Tibial nerve (tissue), 4 donors: ENCODE results near the gene SLC24A3. TPM values are rescaled to one million over a fixed set of nuclear protein-coding genes. Genes with fewer than 3 reads are reported as not detected.

Source experiments
- DNase-seq, 2 donors: peaks; one replicate each; pipeline ENCODE4 v3.0.0-alpha.2; 2019; ENCODE audit warnings: low spot score in 2 of 2
- H3K27ac ChIP-seq, 4 donors: fragments of 200-600 bp; sonication (generic) in 3 of 4; one replicate each; pipeline ENCODE4 v1.5.1; 2017 to 2019; ENCODE audit warnings: mild to moderate bottlenecking in 1 of 4
- H3K27me3 ChIP-seq, 2 donors: fragments of 200-600 bp; sonication (generic) in 1 of 2; one replicate each; pipeline versions ENCODE4 v1.5.1 to v1.6.0; 2017 to 2019
- H3K36me3 ChIP-seq, 3 donors: fragments of 200-600 bp; sonication (generic); one replicate each; pipeline ENCODE4 v1.5.1; 2018 to 2019
- H3K4me1 ChIP-seq, 4 donors: fragments of 200-600 bp; sonication (generic) in 3 of 4; one replicate each; pipeline ENCODE4 v1.5.1; 2017 to 2019
- H3K4me3 ChIP-seq, 4 donors: fragments of 200-600 bp; sonication (generic) in 3 of 4; one replicate each; pipeline ENCODE4 v1.5.1; 2017 to 2019; ENCODE audit warnings: mild to moderate bottlenecking in 1 of 4, moderate library complexity in 1 of 4
- H3K9me3 ChIP-seq, 4 donors: fragments of 200-600 bp; sonication (generic) in 3 of 4; one replicate each; pipeline ENCODE4 v1.5.1; 2017 to 2019
- EP300 ChIP-seq, 2 donors: sonication (generic); formaldehyde crosslinking; IDR thresholded peaks; one replicate each; pipeline ENCODE4 v1.6.1; 2017; ENCODE audit warnings: antibody characterized with exemption in 2 of 2, mild to moderate bottlenecking in 1 of 2
- POLR2A ChIP-seq, 2 donors: fragments of 450-650 bp; IDR thresholded peaks; one replicate each; pipeline ENCODE4 v1.6.1; 2017; ENCODE audit warnings: antibody characterized with exemption in 2 of 2, mild to moderate bottlenecking in 2 of 2, moderate library complexity in 2 of 2
- WGBS, 2 donors: methylation state at CpG; one replicate each; pipeline ENCODE4 v1.1.5; 2018; 5-methylcytosine and 5-hydroxymethylcytosine counted together
- total RNA-seq, 4 donors: library from RNA; depleted of rRNA; stranded (reverse); fragments of >200 nt; gene quantifications; one replicate each; pipeline ENCODE4 v1.1.0, GENCODE V29; 2016
- TF ChIP-seq, protein P1 (sequence below), 5 experiments: fragments of 200-600 bp in 3 of 5; fragments of 450-650 bp in 2 of 5; sonication (generic) in 3 of 5; IDR thresholded peaks; one replicate each; pipeline ENCODE4 v1.5.1; 2016 to 2019; ENCODE audit warnings: antibody characterized with exemption in 5 of 5, mild to moderate bottlenecking in 3 of 5, moderate library complexity in 2 of 5

SLC24A3 gene
- total RNA-seq, 4 donors from 2014 or later = 1.3 to 4.0 (median 2.7) TPM

DNA sequence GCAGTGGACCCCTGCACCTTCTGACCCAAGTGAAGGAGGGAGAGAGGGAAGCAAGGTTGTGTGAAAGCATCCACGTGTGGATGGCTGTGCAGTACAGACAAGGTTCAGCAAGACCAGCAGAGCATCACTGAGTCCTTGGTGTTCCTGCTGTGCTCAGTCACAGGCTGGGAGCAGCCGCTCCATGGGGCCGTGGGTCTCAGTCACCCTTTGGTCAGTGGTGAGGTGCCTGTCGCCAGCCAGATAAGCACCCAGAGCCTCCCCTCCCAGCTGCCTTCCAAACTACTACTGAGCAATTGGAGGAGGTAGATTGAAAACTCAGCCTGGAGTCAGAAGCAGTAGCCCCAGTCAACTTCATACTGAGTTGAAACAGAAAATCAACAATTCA is 218.9 kb downstream of the SLC24A3 start:
- no peaks in the 10 kb centered on the region for H3K27me3 ChIP-seq
- TF ChIP-seq POLR2A (IDR thresholded peaks at IDR 0.05) = no peak
- TF ChIP-seq EP300 (IDR thresholded peaks at IDR 0.05) = no peak
- TF ChIP-seq, protein P1, sequence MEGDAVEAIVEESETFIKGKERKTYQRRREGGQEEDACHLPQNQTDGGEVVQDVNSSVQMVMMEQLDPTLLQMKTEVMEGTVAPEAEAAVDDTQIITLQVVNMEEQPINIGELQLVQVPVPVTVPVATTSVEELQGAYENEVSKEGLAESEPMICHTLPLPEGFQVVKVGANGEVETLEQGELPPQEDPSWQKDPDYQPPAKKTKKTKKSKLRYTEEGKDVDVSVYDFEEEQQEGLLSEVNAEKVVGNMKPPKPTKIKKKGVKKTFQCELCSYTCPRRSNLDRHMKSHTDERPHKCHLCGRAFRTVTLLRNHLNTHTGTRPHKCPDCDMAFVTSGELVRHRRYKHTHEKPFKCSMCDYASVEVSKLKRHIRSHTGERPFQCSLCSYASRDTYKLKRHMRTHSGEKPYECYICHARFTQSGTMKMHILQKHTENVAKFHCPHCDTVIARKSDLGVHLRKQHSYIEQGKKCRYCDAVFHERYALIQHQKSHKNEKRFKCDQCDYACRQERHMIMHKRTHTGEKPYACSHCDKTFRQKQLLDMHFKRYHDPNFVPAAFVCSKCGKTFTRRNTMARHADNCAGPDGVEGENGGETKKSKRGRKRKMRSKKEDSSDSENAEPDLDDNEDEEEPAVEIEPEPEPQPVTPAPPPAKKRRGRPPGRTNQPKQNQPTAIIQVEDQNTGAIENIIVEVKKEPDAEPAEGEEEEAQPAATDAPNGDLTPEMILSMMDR (IDR thresholded peaks at IDR 0.05) = no peak
- H3K27ac ChIP-seq = no peak overlapping the region
- H3K4me1 ChIP-seq = no peaks in the 10 kb centered on the region
- DNase-seq = no peak
- 61 to 76% methylated on average over 4 of the region's 4 CpGs for whole genome bisulfite sequencing, 2 donors
- no peaks in the 10 kb centered on the region for H3K9me3 ChIP-seq
- H3K36me3 ChIP-seq = no peaks in the 10 kb centered on the region
- H3K4me3 ChIP-seq = no peak overlapping the region

DNA sequence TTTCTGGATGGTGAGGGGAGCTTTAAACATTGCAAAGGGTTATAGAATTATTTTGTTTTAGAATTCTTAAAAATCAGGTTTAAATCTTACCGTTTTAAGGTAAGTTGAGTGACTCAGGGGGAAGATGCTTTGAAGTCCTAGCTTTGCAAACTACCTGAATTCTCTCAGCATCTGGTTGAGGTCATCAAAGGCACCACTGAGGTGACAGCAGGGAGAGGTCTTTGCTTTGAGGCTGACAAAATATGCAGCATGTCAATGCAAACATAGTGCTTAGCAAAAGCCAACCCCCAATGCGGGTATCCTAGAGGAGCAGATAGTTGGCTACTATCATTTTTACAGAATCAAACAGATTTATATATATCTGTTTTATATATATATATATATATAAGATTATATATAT is 219.5 kb downstream of the SLC24A3 start:
- Histone ChIP-seq H3K27ac (no peak overlapping the region), H3K36me3 (no peaks in the 10 kb centered on the region), H3K9me3 (no peaks in the 10 kb centered on the region), H3K27me3 (no peaks in the 10 kb centered on the region), H3K4me3 (no peak overlapping the region), H3K4me1 (no peaks in the 10 kb centered on the region)
- no peak for DNase-seq
- TF ChIP-seq POLR2A (IDR thresholded peaks at IDR 0.05) (no peak), EP300 (IDR thresholded peaks at IDR 0.05) (no peak)
- TF ChIP-seq, protein P1 (IDR thresholded peaks at IDR 0.05) = no peak
- 68 to 70% methylated on average over 2 of the region's 2 CpGs for WGBS, 2 donors

DNA sequence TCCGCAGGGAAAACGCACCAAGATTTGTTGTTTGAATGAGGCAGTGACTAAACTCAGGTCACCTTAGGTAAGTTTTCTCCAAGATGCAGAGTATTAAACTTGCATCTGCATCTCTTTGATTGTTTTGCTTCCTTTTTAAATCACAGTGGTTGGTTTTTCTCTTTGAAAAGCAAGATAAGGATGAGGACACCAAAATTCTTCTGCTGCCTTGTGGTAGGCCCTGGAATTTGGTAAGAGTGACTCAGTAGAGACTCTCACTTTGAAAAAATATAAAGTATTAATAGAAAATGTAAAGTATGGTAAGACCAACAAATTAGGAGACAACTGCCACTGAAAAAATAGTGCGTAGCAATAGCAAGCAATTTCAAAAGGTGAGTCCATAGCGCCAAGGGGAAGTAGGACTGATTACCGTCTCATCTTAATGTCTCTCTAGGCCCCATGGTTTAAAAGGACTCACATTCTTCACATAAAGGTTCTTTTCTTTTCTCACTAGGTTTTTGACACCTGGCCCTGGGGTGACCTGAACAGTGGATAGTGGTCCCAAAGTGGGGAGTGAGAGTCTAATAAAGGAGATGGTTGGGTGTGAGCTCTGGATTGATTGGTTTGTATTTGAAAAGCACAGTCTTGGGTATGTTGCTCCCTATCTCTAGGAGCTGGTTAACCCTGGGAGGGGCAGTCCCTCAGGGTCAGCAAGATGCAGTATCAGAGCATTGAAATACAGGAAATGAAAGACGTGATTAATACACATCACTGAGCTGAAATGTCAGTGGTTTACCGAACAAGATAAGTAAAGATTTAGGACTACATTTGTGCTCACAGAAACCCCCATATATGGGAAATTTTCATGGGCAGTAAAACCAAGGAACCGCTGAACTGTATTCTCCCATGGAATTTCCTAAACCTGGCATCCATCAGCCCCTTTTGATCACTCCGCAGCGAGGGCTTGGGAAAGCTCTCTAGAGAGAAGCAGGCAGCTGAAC is 221.2 kb downstream of the SLC24A3 start:
- no peak for DNase-seq
- Histone ChIP-seq H3K27ac (no peak overlapping the region), H3K4me3 (no peak overlapping the region), H3K36me3 (no peaks in the 10 kb centered on the region), H3K27me3 (no peaks in the 10 kb centered on the region), H3K4me1 (no peaks in the 10 kb centered on the region), H3K9me3 (no peaks in the 10 kb centered on the region)
- WGBS, 2 donors = 67 to 79% methylated on average over 10 of the region's 10 CpGs
- TF ChIP-seq, protein P1 (IDR thresholded peaks at IDR 0.05) = no peak
- TF ChIP-seq POLR2A (IDR thresholded peaks at IDR 0.05) (no peak), EP300 (IDR thresholded peaks at IDR 0.05) (no peak)

DNA sequence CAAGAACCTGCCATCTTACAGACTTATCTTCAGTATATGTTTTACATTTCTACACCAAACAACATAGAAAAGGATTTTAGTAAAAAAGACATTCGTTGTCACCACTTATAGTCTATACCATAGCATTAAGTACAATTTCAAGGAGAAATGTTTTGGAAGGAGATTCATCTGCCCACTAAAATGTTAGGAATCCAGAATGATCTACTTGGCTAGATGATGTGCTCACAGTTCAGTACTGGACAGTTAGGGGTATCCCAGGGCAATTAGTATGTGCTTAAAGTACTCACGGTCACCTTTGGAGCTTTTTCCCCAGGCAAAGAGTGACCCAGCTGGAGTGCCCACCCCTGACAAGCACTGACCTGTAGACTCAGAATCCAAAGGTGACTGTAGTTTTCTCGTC is 222.9 kb downstream of the SLC24A3 start:
- Histone ChIP-seq H3K27ac (no peak overlapping the region), H3K4me3 (no peak overlapping the region), H3K36me3 (no peaks in the 10 kb centered on the region), H3K27me3 (no peaks in the 10 kb centered on the region), H3K4me1 (no peaks in the 10 kb centered on the region), H3K9me3 (no peaks in the 10 kb centered on the region)
- no peak for TF ChIP-seq POLR2A (IDR thresholded peaks at IDR 0.05)
- TF ChIP-seq, protein P1 (IDR thresholded peaks at IDR 0.05) = no peak
- TF ChIP-seq EP300 (IDR thresholded peaks at IDR 0.05) = no peak
- no peak for DNase-seq
- 76 to 85% methylated on average over 3 of the region's 3 CpGs for WGBS, 2 donors

DNA sequence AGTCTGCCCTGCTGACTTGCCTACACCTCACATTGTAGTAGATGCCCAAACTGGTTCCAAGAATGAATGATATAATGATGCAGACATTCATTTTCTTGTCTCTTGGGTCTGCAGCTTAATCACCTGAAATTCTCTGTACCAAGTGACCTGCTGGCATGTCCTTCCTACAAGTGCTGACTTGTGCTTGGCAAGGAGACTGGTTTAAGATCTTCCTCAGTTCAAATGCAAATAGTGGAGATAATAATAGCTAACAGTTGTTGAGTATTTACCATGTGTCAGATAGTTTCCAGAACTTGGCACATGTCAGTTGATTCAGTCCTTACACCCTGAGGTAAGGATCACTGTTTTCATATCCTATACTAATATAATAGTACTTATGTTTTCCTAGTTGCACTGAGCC is 223.4 kb downstream of the SLC24A3 start:
- DNase-seq = no peak
- no peak for TF ChIP-seq EP300 (IDR thresholded peaks at IDR 0.05)
- TF ChIP-seq, protein P1 (IDR thresholded peaks at IDR 0.05) = no peak
- no peak for TF ChIP-seq POLR2A (IDR thresholded peaks at IDR 0.05)
- no peak overlapping the region for H3K27ac ChIP-seq
- no peaks in the 10 kb centered on the region for H3K36me3 ChIP-seq
- no peaks in the 10 kb centered on the region for H3K4me1 ChIP-seq
- H3K9me3 ChIP-seq = no peaks in the 10 kb centered on the region
- H3K27me3 ChIP-seq = no peaks in the 10 kb centered on the region
- no peak overlapping the region for H3K4me3 ChIP-seq
